Activated naive CD4-positive, alpha-beta T cell treated with anti-CD3 and anti-CD28 coated beads, Interleukin-2, amount 10 ng/mL, durations not matched to agents 7 days and 5 days (primary cell): ENCODE measurements around the gene SV2C.

Source experiments
- CTCF ChIA-PET: fragments of 350-600 bp; sonication (Branson Sonifier 250); formaldehyde crosslinking; loops from one replicate; lab custom pipeline; 2021; ENCODE audit warnings: antibody characterized with exemption; lab: Charles Lee
- DNase-seq: peaks from one replicate; pipeline ENCODE4 v3.0.0-alpha.2; 2020
- H3K27ac Mint-ChIP-seq: one replicate; pipeline ENCODE4 v1.8.0; 2021; ENCODE audit warnings: mild to moderate bottlenecking, moderate library complexity, mixed read lengths
- H3K27me3 Mint-ChIP-seq: one replicate; pipeline ENCODE4 v1.8.0; 2021; ENCODE audit warnings: mild to moderate bottlenecking, mixed read lengths
- H3K36me3 Mint-ChIP-seq: one replicate; pipeline ENCODE4 v1.8.0; 2021; ENCODE audit warnings: mixed read lengths
- H3K4me1 Mint-ChIP-seq: one replicate; pipeline ENCODE4 v1.8.0; 2021; ENCODE audit warnings: mixed read lengths
- H3K4me3 Mint-ChIP-seq: one replicate; pipeline ENCODE4 v1.8.0; 2021; ENCODE audit warnings: mild to moderate bottlenecking, moderate library complexity, mixed read lengths
- H3K9me3 Mint-ChIP-seq: one replicate; pipeline ENCODE4 v1.8.0; 2021; ENCODE audit warnings: mixed read lengths

Gene SV2C

DNA sequence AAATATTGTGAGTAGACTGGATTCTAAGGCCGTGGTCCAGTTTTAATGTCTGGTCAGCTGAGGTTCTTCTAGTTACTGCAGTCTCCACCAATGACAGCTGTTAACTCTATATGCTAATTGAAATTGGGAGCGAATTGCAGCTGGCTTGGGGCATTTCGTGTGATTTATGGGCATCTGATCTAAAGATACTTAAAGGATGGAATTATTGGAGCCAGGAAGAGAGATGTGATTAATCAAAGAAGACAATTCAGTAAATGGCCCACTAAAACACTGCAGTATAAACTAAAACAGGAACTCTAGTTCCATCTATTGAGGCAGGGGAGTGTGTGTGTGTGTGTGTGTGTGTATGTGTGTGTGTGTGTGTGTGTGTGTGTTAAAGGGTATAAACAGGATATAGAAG is 162.4 kb downstream of the SV2C start:
- Mint-ChIP-seq H3K4me1 (no peaks in the 10 kb centered on the region), H3K27ac (no peak overlapping the region), H3K9me3 (peaks cover 4% of the 10 kb centered on the region), H3K36me3 (no peaks in the 10 kb centered on the region), H3K4me3 (no peak overlapping the region), H3K27me3 (peaks cover 27% of the 10 kb centered on the region)
- no peak for DNase-seq
- CTCF ChIA-PET, result no interaction called here

DNA sequence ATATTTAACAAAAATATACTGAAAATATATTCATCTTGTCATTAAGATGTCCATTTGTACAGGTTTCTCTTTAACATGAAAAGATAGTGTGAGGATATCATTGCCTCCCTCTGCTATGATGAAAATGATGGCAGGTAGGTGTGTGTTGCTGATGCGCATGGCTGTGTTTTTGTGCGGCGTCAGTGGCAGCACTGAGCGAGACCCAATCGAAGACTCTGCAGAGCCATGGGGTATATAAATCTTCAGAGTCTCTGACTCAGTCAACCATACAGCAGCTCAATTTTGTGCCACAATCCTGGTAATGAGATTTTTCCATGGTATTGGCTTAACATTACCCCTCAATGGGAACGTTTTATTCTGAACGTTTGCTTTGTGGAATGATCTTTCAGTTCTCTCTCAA is 166.4 kb downstream of the SV2C start:
- no peaks in the 10 kb centered on the region for H3K4me1 Mint-ChIP-seq
- H3K27ac Mint-ChIP-seq, result no peak overlapping the region
- DNase-seq, result no peak
- no peak overlapping the region for H3K4me3 Mint-ChIP-seq
- H3K27me3 Mint-ChIP-seq, result peaks cover 27% of the 10 kb centered on the region
- H3K36me3 Mint-ChIP-seq, result no peaks in the 10 kb centered on the region
- H3K9me3 Mint-ChIP-seq, result no peaks in the 10 kb centered on the region
- CTCF ChIA-PET, result no interaction called here

DNA sequence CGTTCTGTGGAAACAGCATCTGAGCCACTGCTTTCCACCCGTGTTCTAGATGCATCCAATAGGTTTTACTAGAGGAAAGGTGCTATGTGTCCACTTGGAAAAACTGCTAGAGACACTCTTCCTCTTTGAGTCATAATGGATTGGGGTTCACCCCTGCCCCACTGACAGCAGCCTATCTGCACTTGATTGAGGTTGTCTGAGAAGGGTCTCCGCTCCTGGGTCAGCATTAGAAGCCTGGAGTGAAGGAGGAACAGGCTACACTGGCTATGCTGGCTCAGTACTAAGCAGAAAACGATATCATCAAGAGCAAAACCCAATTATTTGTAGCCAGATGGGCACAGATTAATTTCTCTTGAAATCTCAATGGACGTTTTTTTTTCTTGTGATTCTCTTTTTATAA is 167.3 kb downstream of the SV2C start:
- no peak for DNase-seq
- Mint-ChIP-seq H3K27me3 (peaks cover 27% of the 10 kb centered on the region), H3K9me3 (no peaks in the 10 kb centered on the region), H3K4me3 (no peak overlapping the region), H3K27ac (no peak overlapping the region), H3K4me1 (no peaks in the 10 kb centered on the region), H3K36me3 (no peaks in the 10 kb centered on the region)
- CTCF ChIA-PET, result no interaction called here

DNA sequence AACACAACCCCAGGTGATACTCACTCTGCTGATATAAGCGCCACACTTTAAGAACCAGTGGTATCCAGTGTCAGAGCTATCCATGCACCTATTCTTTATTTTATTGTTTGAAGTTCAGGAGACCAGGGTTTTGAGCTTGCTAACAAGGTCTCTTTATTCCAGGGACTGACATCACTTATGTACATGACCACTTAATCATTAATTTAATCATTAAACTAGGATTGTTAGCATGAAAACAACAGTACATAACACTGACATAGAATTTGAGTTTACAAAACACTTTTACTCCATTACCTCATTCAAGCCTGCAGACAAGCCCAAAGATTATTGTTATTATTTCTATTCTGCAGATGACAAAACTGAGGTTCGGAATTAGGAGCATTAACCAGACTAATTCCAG is 168.5 kb downstream of the SV2C start:
- no peaks in the 10 kb centered on the region for H3K36me3 Mint-ChIP-seq
- no peak overlapping the region for H3K4me3 Mint-ChIP-seq
- no peak for DNase-seq

DNA sequence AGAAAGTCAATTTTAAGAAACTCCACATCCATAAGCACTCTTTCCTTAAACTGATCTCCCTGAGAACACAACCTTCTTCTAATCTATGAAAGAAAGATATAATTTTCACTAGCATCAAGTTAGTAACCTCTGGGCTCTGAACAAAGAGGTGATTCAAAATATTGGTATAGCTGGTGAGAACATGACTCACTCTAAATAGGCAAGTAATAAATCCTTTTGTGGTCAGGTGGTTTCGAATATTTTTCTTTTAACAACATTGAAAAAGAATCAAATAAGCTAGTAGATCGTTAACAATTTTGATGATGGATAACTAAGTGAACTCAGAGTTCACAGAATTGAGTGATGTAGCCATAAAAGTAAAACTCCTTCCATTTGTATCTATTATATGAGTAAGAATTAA is 169.3 kb downstream of the SV2C start:
- no peak overlapping the region for H3K4me3 Mint-ChIP-seq
- H3K27me3 Mint-ChIP-seq, result peaks cover 37% of the 10 kb centered on the region
- H3K9me3 Mint-ChIP-seq, result no peaks in the 10 kb centered on the region
- H3K4me1 Mint-ChIP-seq, result peaks cover 9% of the 10 kb centered on the region
- DNase-seq, result no peak
- no peak overlapping the region for H3K27ac Mint-ChIP-seq
- no peaks in the 10 kb centered on the region for H3K36me3 Mint-ChIP-seq
- CTCF ChIA-PET, result no interaction called here

More for the DNA sequence above, 168.5 kb downstream of the SV2C start:
- Mint-ChIP-seq H3K9me3 (no peaks in the 10 kb centered on the region), H3K27me3 (peaks cover 37% of the 10 kb centered on the region), H3K4me1 (peaks cover 7% of the 10 kb centered on the region), H3K27ac (no peak overlapping the region)
- CTCF ChIA-PET, result no interaction called here

DNA sequence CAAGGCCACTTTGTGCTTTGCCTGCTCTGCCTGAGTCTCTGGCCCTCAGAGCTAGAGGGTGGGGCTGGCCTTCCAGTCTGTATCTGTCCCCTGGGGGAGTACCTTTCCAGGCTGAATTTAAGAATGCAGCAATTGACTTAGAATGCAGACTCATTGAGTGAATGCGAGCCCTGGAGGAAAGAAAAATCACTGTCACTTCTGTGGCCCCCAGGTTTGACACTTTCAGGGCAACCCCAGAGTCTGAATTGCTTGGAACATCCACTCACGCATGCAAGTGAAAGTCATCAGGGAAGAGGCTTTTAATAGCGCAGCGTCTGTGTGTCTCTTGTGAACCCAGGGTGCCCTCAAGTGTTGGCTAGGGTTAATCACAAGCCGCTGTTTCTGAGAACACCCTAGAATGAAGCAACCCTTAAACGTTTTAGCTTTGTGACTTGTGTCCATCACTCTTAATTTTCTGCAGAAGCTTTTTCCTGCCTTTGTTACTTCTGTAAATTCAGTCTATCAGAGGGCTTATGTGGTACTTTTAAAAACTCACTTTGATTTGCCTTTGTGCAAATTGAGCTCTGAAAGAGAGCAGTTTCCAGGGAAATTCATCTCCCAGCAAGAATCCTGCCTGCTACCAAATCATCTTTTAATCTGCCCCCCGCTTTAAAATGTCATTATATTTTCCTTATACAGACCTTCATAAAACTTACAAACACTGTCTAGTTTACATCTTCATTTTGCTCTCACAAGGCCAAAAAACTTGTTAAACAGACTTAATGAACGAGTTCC is 173.1 kb downstream of the SV2C start:
- Mint-ChIP-seq H3K9me3 (no peaks in the 10 kb centered on the region), H3K27me3 (peaks cover 30% of the 10 kb centered on the region), H3K4me3 (no peak overlapping the region), H3K4me1 (peaks cover 12% of the 10 kb centered on the region), H3K27ac (no peak overlapping the region), H3K36me3 (no peaks in the 10 kb centered on the region)
- DNase-seq, result peak; percentile 77
- CTCF ChIA-PET, result interaction anchor here (0.6 to 2.9 kb wide), 16 partner anchors 11 to 587 kb away, joined by 3 to 13 read pairs (median 3); no protein-coding TSS in a partner anchor

DNA sequence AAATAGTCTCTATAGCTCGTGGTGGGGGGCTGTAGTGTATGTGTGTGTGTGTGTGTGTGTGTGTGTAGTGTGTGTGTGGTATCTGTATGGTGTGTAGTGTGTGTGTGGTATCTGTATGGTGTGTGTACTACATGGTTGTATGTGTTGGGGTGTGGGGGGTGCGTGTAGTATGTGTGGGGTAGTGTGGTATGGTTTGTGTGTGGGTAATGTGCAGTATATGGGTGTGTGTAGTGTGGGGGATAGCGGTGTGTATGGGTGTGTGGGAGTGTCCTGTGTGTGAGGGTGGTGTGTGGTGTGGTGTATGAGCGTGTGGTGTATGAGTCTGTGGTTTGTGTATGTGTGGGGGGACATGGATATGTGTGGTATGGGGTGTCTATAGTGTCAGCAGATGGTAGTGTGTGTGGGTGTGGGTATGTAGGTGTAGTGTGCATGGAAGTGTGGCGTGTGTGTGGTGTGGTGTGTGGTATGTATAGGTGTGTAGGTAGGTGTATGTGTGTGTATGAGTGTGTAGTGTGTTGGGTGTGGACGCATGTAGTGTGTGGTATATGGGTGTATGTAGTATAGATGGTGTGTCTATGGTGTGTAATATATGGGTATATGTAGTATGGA is 174.1 kb downstream of the SV2C start:
- no peak overlapping the region for H3K4me3 Mint-ChIP-seq
- no peaks in the 10 kb centered on the region for H3K36me3 Mint-ChIP-seq
- DNase-seq, result no peak
- H3K27ac Mint-ChIP-seq, result no peak overlapping the region
- H3K9me3 Mint-ChIP-seq, result peaks cover 3% of the 10 kb centered on the region
- peaks cover 12% of the 10 kb centered on the region for H3K4me1 Mint-ChIP-seq
- CTCF ChIA-PET, result interaction anchor here (0.8 to 2.9 kb wide), 6 partner anchors 11 to 588 kb away, joined by 3 to 13 read pairs (median 6); no protein-coding TSS in a partner anchor
- H3K27me3 Mint-ChIP-seq, result peaks cover 33% of the 10 kb centered on the region

DNA sequence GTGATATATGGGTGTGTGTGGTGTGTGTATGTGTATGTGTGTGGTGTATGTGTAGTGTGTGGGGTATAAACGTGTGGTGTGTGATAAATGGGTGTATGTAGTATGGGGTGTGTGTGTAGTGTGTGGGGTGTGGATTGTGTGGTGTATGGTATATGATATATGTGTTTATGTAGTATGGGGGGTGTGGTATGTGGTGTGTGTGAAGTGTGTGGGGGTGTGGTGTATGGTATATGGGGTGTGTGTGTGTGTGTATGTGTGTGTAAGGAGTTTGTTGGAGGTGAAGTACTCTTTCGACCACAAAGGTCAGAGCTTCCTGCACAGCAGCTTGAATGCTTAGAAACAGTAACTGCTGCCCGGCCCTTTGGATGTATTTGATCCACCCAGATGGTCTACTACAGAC is 174.7 kb downstream of the SV2C start:
- H3K9me3 Mint-ChIP-seq, result peaks cover 9% of the 10 kb centered on the region
- no peak overlapping the region for H3K27ac Mint-ChIP-seq
- peaks cover 2% of the 10 kb centered on the region for H3K36me3 Mint-ChIP-seq
- DNase-seq, result no peak
- H3K4me1 Mint-ChIP-seq, result peaks cover 14% of the 10 kb centered on the region
- H3K4me3 Mint-ChIP-seq, result no peak overlapping the region
- CTCF ChIA-PET, result interaction anchor here (0.8 to 1.4 kb wide), 5 partner anchors 14 to 517 kb away, joined by 3 to 6 read pairs (median 3); no protein-coding TSS in a partner anchor
- peaks cover 31% of the 10 kb centered on the region for H3K27me3 Mint-ChIP-seq

DNA sequence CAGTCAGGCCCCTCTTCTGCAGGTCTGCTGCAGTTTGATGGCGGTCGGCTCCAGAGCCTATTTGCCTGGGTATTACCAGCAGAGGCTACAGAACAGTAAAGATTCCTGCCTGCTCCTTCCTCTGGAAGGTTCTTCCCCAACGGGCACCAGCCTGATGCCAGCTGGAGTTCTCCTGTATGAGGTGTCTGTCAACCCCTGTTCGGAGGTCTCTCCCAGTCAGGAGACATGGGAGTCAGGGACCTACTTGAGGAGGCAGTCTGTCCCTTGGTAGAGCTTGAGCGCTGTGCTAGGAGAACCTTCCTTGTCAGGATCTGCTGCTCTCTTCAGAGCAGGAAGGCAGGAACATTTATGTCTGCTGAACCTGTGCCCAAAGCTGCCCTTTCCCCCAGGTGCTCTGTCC is 181.5 kb downstream of the SV2C start:
- no peak overlapping the region for H3K27ac Mint-ChIP-seq
- DNase-seq, result no peak
- H3K9me3 Mint-ChIP-seq, result peaks cover 21% of the 10 kb centered on the region
- H3K27me3 Mint-ChIP-seq, result peaks cover 16% of the 10 kb centered on the region
- no peak overlapping the region for H3K4me3 Mint-ChIP-seq
- CTCF ChIA-PET, result no interaction called here
- H3K36me3 Mint-ChIP-seq, result peaks cover 7% of the 10 kb centered on the region
- H3K4me1 Mint-ChIP-seq, result peaks cover 15% of the 10 kb centered on the region

DNA sequence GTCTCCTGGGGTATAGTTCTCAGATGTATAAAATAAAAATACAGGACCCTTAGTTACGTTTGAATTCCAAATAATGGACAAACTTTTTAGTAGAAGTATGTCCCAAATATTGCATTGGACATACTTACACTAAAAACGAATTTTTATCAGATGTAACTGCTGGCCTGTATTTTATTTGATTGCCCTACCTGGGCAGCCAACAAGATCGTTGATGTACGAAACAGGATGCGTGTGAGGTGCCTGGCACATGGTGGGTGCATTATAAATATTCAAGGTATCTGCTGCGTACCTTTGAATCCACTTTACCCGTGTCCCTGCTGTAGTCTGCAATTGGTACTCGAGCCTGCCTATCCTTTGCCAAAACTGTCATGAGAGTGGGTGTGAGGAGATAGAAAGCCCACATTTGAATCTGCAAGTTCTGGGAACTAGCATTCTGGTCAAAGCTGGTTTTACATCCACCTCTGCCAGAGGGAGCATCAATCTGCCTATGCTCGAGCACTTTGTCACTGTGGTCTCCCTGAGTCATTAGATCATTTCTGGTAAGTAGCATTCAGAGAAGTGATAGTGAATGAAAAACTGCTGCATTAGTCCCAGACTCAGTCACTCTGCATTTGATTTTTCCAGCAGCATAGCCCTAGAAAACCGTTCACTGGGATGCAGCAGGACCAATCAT is 186.2 kb downstream of the SV2C start:
- Mint-ChIP-seq H3K9me3 (peaks cover 8% of the 10 kb centered on the region), H3K27me3 (peaks cover 12% of the 10 kb centered on the region), H3K4me1 (peaks cover 23% of the 10 kb centered on the region), H3K36me3 (peaks cover 4% of the 10 kb centered on the region), H3K27ac (peak overlapping the region; percentile 74), H3K4me3 (no peak overlapping the region)
- peak; percentile 28 for DNase-seq
- CTCF ChIA-PET, result interaction anchor here (0.9 to 1.8 kb wide), 4 partner anchors 13 to 280 kb away, joined by 3 to 6 read pairs (median 4); no protein-coding TSS in a partner anchor

DNA sequence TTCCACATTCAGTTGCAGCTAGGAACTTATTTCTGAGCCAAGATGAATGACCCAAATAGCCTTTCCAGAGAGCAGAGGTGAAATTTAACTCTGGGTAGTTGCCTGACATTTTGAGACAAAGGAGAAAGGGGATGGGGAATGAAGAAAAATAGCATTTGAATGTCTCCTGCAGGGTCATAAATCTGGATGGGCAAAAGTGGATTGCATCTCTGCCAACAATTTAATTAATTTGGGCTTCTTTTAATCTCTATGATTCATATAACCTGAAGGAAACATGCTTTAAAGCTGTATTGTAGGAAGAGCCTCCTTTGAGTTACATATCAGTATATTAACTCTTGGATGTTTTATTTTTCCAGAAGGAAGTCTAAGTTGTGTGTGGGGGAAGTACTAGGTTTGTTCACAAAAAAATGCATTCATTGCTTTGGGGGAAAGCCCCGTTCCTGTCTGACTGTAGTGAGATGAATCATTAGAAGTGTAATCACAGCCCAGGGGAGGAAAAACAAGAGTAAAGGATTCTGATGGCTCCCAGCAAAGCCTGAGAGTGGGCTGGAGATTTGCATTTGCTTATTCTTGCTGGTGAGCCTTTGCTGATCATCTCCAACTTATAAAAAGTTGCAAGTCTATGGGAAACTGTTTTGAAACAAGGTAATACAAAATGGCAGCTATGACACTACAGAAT is 186.9 kb downstream of the SV2C start:
- no peak for DNase-seq
- H3K27ac Mint-ChIP-seq, result peak overlapping the region; percentile 74

DNA sequence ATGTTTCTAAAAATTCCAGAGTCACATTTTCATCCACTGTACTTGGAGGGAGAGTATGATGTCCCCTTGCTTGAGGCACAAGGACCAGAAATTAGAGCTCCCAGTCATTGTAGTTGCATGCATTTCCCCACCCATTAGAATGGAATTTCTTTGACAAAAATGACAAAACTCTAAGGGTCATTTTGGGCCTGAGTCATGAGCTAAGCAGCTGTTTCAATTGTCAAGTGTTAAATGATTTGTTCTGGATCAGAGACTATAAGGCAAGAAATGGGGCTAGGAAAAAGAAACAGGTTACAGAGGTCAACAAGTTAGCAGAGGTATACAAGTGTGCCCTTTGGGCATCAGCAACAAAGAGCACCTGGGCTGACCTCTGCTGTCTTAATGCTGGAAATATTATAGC is 188.7 kb downstream of the SV2C start:
- H3K27me3 Mint-ChIP-seq, result peaks cover 4% of the 10 kb centered on the region
- CTCF ChIA-PET, result interaction anchor here (1.1 to 2.3 kb wide), 3 partner anchors 14 to 275 kb away, joined by 3 to 10 read pairs (median 6); no protein-coding TSS in a partner anchor
- no peak for DNase-seq
- H3K9me3 Mint-ChIP-seq, result peaks cover 6% of the 10 kb centered on the region
- no peak overlapping the region for H3K27ac Mint-ChIP-seq
- H3K4me3 Mint-ChIP-seq, result no peak overlapping the region
- peaks cover 4% of the 10 kb centered on the region for H3K36me3 Mint-ChIP-seq
- H3K4me1 Mint-ChIP-seq, result peaks cover 23% of the 10 kb centered on the region

More for the DNA sequence above, 186.9 kb downstream of the SV2C start:
- H3K36me3 Mint-ChIP-seq, result peaks cover 4% of the 10 kb centered on the region
- CTCF ChIA-PET, result interaction anchor here (1.0 kb wide), 1 partner anchor 133 kb away, joined by 3 read pairs; no protein-coding TSS in a partner anchor
- no peak overlapping the region for H3K4me3 Mint-ChIP-seq
- peaks cover 6% of the 10 kb centered on the region for H3K9me3 Mint-ChIP-seq
- H3K27me3 Mint-ChIP-seq, result peaks cover 12% of the 10 kb centered on the region
- H3K4me1 Mint-ChIP-seq, result peaks cover 23% of the 10 kb centered on the region

DNA sequence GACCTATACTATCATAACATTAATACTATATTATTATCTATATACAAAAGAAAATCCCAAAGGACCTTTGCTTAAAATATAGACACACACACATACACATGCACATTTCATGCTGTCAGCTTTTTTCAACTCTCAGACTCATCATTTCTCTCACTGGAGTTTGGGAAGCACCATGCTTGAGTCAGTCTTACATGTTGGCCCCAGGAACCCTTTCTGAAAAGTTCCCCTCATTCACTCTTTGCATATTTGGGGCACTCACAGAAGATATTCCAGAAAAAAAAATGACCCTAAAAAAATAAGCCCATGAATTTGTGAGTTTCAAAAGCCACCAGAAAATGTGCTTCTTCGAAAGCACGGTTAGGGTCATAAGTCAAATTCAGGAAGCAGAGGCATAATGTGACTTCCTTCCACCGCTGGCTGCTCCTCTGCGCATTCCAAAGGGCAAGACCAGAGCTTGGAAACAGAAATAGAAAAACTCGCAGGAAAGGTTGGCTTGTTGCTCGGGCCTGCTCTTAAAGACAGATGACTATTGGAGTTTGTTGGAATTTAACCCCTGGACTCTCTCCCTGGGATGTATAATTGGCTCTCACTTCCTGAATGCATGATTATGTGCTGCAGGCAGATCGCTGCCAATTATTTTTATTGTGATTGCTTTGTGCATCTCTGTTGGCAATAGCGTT is 190.2 kb downstream of the SV2C start:
- CTCF ChIA-PET, result interaction anchor here (1.3 to 2.3 kb wide), 2 partner anchors 36 to 273 kb away, joined by 3 to 10 read pairs; no protein-coding TSS in a partner anchor

More for the DNA sequence above, 190.2 kb downstream of the SV2C start:
- H3K4me1 Mint-ChIP-seq, result peaks cover 19% of the 10 kb centered on the region
- DNase-seq, result no peak
- H3K27me3 Mint-ChIP-seq, result peaks cover 4% of the 10 kb centered on the region
- peaks cover 4% of the 10 kb centered on the region for H3K36me3 Mint-ChIP-seq
- H3K27ac Mint-ChIP-seq, result no peak overlapping the region
- H3K4me3 Mint-ChIP-seq, result no peak overlapping the region
- H3K9me3 Mint-ChIP-seq, result peaks cover 6% of the 10 kb centered on the region
